Measurements from ENCODE around the gene ATE1. TPM values are rescaled to one million over a fixed set of nuclear protein-coding genes. Genes with fewer than 3 reads are reported as not detected.

Gene ATE1
- total RNA-seq, 1 experiment from 2014 or later: 40.4 TPM

- H3K27me3 Mint-ChIP-seq (ENCODE audit: insufficient read depth, unreplicated experiment): no peaks in the 10 kb centered on the region
- peak overlapping the region; percentile 62 for H3K27ac Mint-ChIP-seq (ENCODE audit: low read depth, unreplicated experiment)
- DNase-seq (ENCODE audit: unreplicated experiment): peak; percentile 56
- peak overlapping the region; percentile 16 for H3K4me3 Mint-ChIP-seq (ENCODE audit: unreplicated experiment)
- CTCF ChIA-PET: no interaction called here
- no TSS peak for BruUV-seq (replicated peaks)
- POLR2A ChIA-PET: interaction anchor here (1.9 kb wide), 1 partner anchor 11 kb away, joined by 5 read pairs; no protein-coding TSS in a partner anchor
- H3K9me3 Mint-ChIP-seq (ENCODE audit: unreplicated experiment): no peaks in the 10 kb centered on the region
- TF ChIP-seq, protein P1, sequence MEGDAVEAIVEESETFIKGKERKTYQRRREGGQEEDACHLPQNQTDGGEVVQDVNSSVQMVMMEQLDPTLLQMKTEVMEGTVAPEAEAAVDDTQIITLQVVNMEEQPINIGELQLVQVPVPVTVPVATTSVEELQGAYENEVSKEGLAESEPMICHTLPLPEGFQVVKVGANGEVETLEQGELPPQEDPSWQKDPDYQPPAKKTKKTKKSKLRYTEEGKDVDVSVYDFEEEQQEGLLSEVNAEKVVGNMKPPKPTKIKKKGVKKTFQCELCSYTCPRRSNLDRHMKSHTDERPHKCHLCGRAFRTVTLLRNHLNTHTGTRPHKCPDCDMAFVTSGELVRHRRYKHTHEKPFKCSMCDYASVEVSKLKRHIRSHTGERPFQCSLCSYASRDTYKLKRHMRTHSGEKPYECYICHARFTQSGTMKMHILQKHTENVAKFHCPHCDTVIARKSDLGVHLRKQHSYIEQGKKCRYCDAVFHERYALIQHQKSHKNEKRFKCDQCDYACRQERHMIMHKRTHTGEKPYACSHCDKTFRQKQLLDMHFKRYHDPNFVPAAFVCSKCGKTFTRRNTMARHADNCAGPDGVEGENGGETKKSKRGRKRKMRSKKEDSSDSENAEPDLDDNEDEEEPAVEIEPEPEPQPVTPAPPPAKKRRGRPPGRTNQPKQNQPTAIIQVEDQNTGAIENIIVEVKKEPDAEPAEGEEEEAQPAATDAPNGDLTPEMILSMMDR (IDR thresholded peaks at IDR 0.05; ENCODE audit: unreplicated experiment): no peak
- H3K4me1 Mint-ChIP-seq (ENCODE audit: insufficient read depth, unreplicated experiment): peaks cover 16% of the 10 kb centered on the region
- intact Hi-C loops (cut with micrococcal nuclease): no loop called here
- peaks cover 6% of the 10 kb centered on the region for H3K36me3 Mint-ChIP-seq (ENCODE audit: insufficient read depth, unreplicated experiment)
Observed at GRCh38 chr10:121774813-121775212, 153.0 kb downstream of the ATE1 start.

- peaks cover 6% of the 10 kb centered on the region for H3K36me3 Mint-ChIP-seq (ENCODE audit: insufficient read depth, unreplicated experiment)
- no peaks in the 10 kb centered on the region for H3K27me3 Mint-ChIP-seq (ENCODE audit: insufficient read depth, unreplicated experiment)
- TF ChIP-seq, protein P1 (IDR thresholded peaks at IDR 0.05; ENCODE audit: unreplicated experiment): no peak
- intact Hi-C loops (cut with micrococcal nuclease): no loop called here
- H3K9me3 Mint-ChIP-seq (ENCODE audit: unreplicated experiment): no peaks in the 10 kb centered on the region
- POLR2A ChIA-PET: interaction anchor here (1.9 kb wide), 1 partner anchor 11 kb away, joined by 5 read pairs; no protein-coding TSS in a partner anchor
- no peak for DNase-seq (ENCODE audit: unreplicated experiment)
- peaks cover 16% of the 10 kb centered on the region for H3K4me1 Mint-ChIP-seq (ENCODE audit: insufficient read depth, unreplicated experiment)
- CTCF ChIA-PET: interaction anchor here (1.5 kb wide), 1 partner anchor 826 kb away, joined by 3 read pairs; no protein-coding TSS in a partner anchor
- H3K4me3 Mint-ChIP-seq (ENCODE audit: unreplicated experiment): peak overlapping the region; percentile 16
- no TSS peak for BruUV-seq (replicated peaks)
- peak overlapping the region; percentile 62 for H3K27ac Mint-ChIP-seq (ENCODE audit: low read depth, unreplicated experiment)
Observed at GRCh38 chr10:121774404-121774803, 153.4 kb downstream of the ATE1 start.

DNA sequence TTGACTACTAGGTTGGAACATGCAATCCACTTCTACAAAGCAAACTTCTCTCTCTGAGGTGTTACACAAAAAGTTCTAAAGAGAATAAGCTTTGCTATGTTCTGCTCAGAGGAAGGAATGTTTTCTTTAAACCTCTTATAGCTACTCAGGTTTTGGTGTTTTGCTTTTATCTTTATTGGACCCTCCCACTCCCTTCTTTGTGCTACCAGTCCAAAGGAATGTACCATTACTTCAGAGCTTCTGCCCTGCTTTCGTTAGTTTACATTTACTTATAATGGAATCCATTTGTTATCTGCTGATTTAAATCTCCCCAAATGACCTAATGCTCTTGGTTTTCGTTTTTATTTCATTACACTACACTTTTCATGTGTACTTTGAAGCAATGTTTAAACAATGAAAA, 154.9 kb downstream of the ATE1 start:
- DNase-seq (ENCODE audit: unreplicated experiment): no peak
- CTCF ChIA-PET: interaction anchor here (1.5 kb wide), 1 partner anchor 824 kb away, joined by 3 read pairs; no protein-coding TSS in a partner anchor
- intact Hi-C loops (cut with micrococcal nuclease): no loop called here
- BruUV-seq (replicated peaks): no TSS peak
- Mint-ChIP-seq H3K27me3 (ENCODE audit: insufficient read depth, unreplicated experiment) (no peaks in the 10 kb centered on the region), H3K4me3 (ENCODE audit: unreplicated experiment) (no peak overlapping the region), H3K9me3 (ENCODE audit: unreplicated experiment) (no peaks in the 10 kb centered on the region), H3K27ac (ENCODE audit: low read depth, unreplicated experiment) (no peak overlapping the region), H3K36me3 (ENCODE audit: insufficient read depth, unreplicated experiment) (peaks cover 6% of the 10 kb centered on the region), H3K4me1 (ENCODE audit: insufficient read depth, unreplicated experiment) (peaks cover 16% of the 10 kb centered on the region)
- TF ChIP-seq, protein P1 (IDR thresholded peaks at IDR 0.05; ENCODE audit: unreplicated experiment): no peak
- POLR2A ChIA-PET: interaction anchor here (0.6 to 1.9 kb wide), 2 partner anchors 13 to 663 kb away, joined by 3 to 5 read pairs; no protein-coding TSS in a partner anchor

- no peak overlapping the region for H3K27ac Mint-ChIP-seq (ENCODE audit: low read depth, unreplicated experiment)
Observed at GRCh38 chr10:121772406-121772805, 155.4 kb downstream of the ATE1 start.

More at GRCh38 chr10:121772406-121772805, 155.4 kb downstream of the ATE1 start:
- Mint-ChIP-seq H3K4me3 (ENCODE audit: unreplicated experiment) (no peak overlapping the region), H3K4me1 (ENCODE audit: insufficient read depth, unreplicated experiment) (peaks cover 16% of the 10 kb centered on the region), H3K27me3 (ENCODE audit: insufficient read depth, unreplicated experiment) (no peaks in the 10 kb centered on the region), H3K9me3 (ENCODE audit: unreplicated experiment) (no peaks in the 10 kb centered on the region), H3K36me3 (ENCODE audit: insufficient read depth, unreplicated experiment) (peaks cover 6% of the 10 kb centered on the region)
- TF ChIP-seq, protein P1 (IDR thresholded peaks at IDR 0.05; ENCODE audit: unreplicated experiment): no peak
- intact Hi-C loops (cut with micrococcal nuclease): no loop called here
- CTCF ChIA-PET: no interaction called here
- POLR2A ChIA-PET: interaction anchor here (0.6 kb wide), 1 partner anchor 663 kb away, joined by 3 read pairs; no protein-coding TSS in a partner anchor
- DNase-seq (ENCODE audit: unreplicated experiment): no peak
- BruUV-seq (replicated peaks): no TSS peak
